NCI-H748 (cell line): ENCODE results near the gene CCDC74A.
"Not testable (repeated sequence)": the region's sequence is repeated elsewhere in the genome, so short reads cannot be mapped to it uniquely, and the experiment has no call there.

Experiments used
- DNase-seq: peaks from one replicate; lab custom pipeline; 2025; ENCODE audit not compliant: unreplicated experiment; lab: John Stamatoyannopoulos, UW

CCDC74A gene

GRCh38 chr2:131527131-131528001, at the start of gene CCDC74A:
Gene CCDC74A (plus strand): TSS chr2:131527888. CDS start chr2:131527971, 83 bp downstream.
- DNase-seq, result peak; percentile 79

GRCh38 chr2:131478074-131478849, 49.4 kb upstream of the CCDC74A start:
- DNase-seq, result not testable (repeated sequence)

GRCh38 chr2:131478850-131479461, 48.7 kb upstream of the CCDC74A start:
- DNase-seq, result not testable (repeated sequence)

- not testable (repeated sequence) for DNase-seq
Measured at GRCh38 chr2:131480351-131480750, 47.3 kb upstream of the CCDC74A start.

- DNase-seq, result not testable (repeated sequence)
Measured at GRCh38 chr2:131482506-131483155, 45.1 kb upstream of the CCDC74A start.

GRCh38 chr2:131483981-131484820, 43.5 kb upstream of the CCDC74A start:
- peak; percentile 2 for DNase-seq

GRCh38 chr2:131484906-131485460, 42.7 kb upstream of the CCDC74A start:
- not testable (repeated sequence) for DNase-seq

GRCh38 chr2:131486201-131486902, 41.3 kb upstream of the CCDC74A start:
- DNase-seq, result not testable (repeated sequence)

GRCh38 chr2:131488306-131489205, 39.1 kb upstream of the CCDC74A start:
- no peak for DNase-seq

GRCh38 chr2:131490616-131491468, 36.8 kb upstream of the CCDC74A start:
- DNase-seq, result peak; percentile 15

GRCh38 chr2:131491469-131491836, 36.2 kb upstream of the CCDC74A start:
- DNase-seq, result peak; percentile 15

- not testable (repeated sequence) for DNase-seq
Measured at GRCh38 chr2:131492015-131492417, 35.7 kb upstream of the CCDC74A start, which contains the start of gene MZT2A. Gene MZT2A (minus strand): TSS chr2:131492397. CDS start chr2:131492376, 21 bp downstream.

GRCh38 chr2:131492418-131493198, 35.1 kb upstream of the CCDC74A start:
- peak; percentile 95 for DNase-seq

GRCh38 chr2:131493199-131493968, 34.3 kb upstream of the CCDC74A start:
- DNase-seq, result peak; percentile 17

GRCh38 chr2:131495506-131495905, 32.2 kb upstream of the CCDC74A start:
- DNase-seq, result not testable (repeated sequence)
